ENCODE measurements around the gene PDZRN3.

DNA sequence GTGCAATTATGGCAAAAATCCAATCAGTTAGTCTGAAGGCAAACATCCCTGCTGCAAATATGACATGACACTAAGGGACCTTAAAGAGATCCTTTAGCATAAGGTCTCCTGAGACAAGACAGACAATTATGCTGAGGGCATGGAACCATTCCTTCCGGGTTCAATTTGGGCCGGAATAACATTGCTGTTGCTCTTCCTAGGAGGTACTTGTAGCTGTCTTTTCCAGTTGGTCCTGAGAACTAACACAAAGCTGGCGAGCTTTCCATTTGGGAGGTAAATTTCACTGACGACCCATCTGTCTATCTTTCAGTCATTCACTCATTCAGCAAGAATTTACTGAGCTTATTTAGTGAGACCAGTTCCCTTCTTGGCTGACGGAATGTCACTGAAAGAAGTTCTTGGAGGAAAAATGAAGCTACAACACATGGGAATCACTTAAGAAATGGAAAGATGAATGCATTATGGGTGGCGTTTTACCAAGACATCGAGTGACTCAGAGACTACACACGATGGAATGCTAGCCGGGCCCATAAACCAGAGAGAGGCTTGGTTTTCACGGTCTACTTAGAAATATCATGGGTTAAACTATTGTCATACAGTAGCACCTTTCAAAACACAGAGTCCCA lies 215.5 kb downstream of the PDZRN3 start:
- TF ChIP-seq, protein P1, sequence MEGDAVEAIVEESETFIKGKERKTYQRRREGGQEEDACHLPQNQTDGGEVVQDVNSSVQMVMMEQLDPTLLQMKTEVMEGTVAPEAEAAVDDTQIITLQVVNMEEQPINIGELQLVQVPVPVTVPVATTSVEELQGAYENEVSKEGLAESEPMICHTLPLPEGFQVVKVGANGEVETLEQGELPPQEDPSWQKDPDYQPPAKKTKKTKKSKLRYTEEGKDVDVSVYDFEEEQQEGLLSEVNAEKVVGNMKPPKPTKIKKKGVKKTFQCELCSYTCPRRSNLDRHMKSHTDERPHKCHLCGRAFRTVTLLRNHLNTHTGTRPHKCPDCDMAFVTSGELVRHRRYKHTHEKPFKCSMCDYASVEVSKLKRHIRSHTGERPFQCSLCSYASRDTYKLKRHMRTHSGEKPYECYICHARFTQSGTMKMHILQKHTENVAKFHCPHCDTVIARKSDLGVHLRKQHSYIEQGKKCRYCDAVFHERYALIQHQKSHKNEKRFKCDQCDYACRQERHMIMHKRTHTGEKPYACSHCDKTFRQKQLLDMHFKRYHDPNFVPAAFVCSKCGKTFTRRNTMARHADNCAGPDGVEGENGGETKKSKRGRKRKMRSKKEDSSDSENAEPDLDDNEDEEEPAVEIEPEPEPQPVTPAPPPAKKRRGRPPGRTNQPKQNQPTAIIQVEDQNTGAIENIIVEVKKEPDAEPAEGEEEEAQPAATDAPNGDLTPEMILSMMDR (IDR thresholded peaks at IDR 0.05) = no peak
- TF ChIP-seq POLR2A (IDR thresholded peaks at IDR 0.05) = no peak
